ENCODE measurements around the gene NKIRAS1. TPM values are rescaled to one million over a fixed set of nuclear protein-coding genes. Genes with fewer than 3 reads are reported as not detected.

NKIRAS1 gene
- total RNA-seq, 2 experiments from 2014 or later, result 3.6 to 3.9 TPM

DNA sequence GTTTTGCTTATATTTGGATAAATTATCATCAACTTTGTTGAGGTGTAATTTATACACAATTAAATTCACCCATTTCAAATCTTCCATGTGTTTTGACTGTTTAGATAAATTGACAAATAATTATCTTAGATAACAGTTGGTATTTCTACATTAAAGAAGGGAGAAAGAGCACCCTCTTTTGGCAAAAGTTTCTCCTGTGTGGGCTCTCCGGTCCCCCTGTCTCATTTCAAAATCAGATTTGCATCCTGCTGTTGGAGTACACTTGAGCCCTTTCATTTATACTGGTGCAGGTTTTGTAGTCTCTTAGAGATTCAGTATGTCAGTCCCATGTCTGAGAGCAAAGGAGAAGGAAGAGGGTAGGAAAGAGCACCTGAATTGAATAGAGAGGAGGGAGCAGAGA, 49.4 kb downstream of the NKIRAS1 start:
- H3K4me3 Mint-ChIP-seq, result no peak overlapping the region
- peaks cover 21% of the 10 kb centered on the region for H3K4me1 Mint-ChIP-seq (ENCODE audit: low read depth)
- ChIA-PET CTCF (no interaction called here), POLR2A (no interaction called here)
- TF ChIP-seq, protein P1, sequence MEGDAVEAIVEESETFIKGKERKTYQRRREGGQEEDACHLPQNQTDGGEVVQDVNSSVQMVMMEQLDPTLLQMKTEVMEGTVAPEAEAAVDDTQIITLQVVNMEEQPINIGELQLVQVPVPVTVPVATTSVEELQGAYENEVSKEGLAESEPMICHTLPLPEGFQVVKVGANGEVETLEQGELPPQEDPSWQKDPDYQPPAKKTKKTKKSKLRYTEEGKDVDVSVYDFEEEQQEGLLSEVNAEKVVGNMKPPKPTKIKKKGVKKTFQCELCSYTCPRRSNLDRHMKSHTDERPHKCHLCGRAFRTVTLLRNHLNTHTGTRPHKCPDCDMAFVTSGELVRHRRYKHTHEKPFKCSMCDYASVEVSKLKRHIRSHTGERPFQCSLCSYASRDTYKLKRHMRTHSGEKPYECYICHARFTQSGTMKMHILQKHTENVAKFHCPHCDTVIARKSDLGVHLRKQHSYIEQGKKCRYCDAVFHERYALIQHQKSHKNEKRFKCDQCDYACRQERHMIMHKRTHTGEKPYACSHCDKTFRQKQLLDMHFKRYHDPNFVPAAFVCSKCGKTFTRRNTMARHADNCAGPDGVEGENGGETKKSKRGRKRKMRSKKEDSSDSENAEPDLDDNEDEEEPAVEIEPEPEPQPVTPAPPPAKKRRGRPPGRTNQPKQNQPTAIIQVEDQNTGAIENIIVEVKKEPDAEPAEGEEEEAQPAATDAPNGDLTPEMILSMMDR (IDR thresholded peaks at IDR 0.05), result no peak
- no peak for ATAC-seq
- intact Hi-C loops (cut with micrococcal nuclease), result no loop called here
- no peak for DNase-seq
- no peaks in the 10 kb centered on the region for H3K9me3 Mint-ChIP-seq
- H3K27me3 Mint-ChIP-seq, result no peaks in the 10 kb centered on the region
- H3K27ac Mint-ChIP-seq, result no peak overlapping the region
- H3K36me3 Mint-ChIP-seq (ENCODE audit: low read depth), result no peaks in the 10 kb centered on the region

DNA sequence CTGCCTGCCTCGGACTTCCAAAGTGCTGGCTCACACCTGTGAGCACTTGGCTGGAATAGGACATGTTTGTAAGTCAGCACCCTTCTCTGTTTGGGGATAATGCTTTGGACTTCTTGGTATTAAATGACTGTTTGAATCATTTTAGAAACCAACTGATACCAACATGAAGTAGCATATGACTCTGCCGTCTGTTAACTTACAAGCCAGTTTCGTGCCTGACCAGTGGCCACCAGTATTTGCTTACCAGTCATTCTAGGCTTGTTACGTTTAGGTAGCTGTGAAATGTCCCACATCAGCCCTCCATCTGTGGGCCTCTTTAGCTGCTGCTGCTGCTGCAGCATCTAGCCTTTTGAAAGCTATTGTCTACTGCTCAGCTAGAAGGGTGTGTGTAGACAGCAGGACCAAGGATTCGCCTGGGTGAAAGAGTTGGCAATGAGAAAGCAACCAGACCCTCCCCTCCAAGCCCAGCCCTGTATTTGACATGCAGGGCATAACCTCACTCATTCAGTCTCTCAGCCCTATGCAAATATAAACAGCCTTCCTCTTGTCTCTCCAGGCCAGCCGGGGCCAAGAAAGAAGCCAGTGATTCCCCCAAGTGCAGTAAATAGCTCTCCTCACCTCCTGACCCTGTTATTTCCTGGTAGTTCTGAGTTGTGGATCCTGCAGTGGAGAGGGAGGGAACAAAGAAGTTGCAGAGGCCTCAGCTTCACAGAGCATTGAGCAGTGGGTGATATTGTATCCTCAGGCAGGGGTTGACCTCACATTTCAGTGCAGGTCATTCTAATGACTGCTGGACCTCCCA, 51.0 kb downstream of the NKIRAS1 start:
- TF ChIP-seq, protein P1 (IDR thresholded peaks at IDR 0.05), result no peak
- ATAC-seq (no peak), DNase-seq (no peak)
- peaks cover 24% of the 10 kb centered on the region for H3K4me1 Mint-ChIP-seq (ENCODE audit: low read depth)
- CTCF ChIA-PET, result interaction anchor here (0.8 kb wide), 1 partner anchor 23 kb away, joined by 3 read pairs; no protein-coding TSS in a partner anchor
- no peaks in the 10 kb centered on the region for H3K9me3 Mint-ChIP-seq
- POLR2A ChIA-PET, result no interaction called here
- peaks cover 9% of the 10 kb centered on the region for H3K36me3 Mint-ChIP-seq (ENCODE audit: low read depth)
- H3K27ac Mint-ChIP-seq, result no peak overlapping the region
- no peaks in the 10 kb centered on the region for H3K27me3 Mint-ChIP-seq
- H3K4me3 Mint-ChIP-seq, result no peak overlapping the region
- intact Hi-C loops (cut with micrococcal nuclease), result no loop called here

DNA sequence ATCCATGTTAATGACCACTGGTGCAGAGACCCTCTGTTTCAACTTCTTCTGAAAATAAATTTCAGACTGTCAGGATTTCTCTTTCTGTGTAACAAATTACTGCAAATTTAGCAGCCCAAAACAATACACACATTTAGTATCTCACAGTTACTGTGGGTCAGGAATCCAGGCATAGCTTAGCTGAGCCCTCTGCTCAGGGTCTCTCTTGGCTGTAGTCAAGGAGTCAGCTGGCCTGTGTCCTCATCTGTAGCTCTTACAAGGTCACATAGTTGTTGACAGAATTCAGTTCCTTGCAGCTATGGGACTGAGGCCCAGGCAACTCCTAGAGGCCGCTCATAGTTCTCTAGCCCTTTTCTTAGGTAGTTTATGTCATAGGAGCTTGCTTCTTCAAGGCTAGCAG, 51.9 kb downstream of the NKIRAS1 start:
- Mint-ChIP-seq H3K4me3 (no peak overlapping the region), H3K4me1 (ENCODE audit: low read depth) (peaks cover 27% of the 10 kb centered on the region), H3K27ac (no peak overlapping the region), H3K36me3 (ENCODE audit: low read depth) (peaks cover 9% of the 10 kb centered on the region), H3K27me3 (no peaks in the 10 kb centered on the region), H3K9me3 (no peaks in the 10 kb centered on the region)
- TF ChIP-seq, protein P1 (IDR thresholded peaks at IDR 0.05), result no peak
- DNase-seq (no peak), ATAC-seq (no peak)
- CTCF ChIA-PET, result interaction anchor here (0.6 kb wide), 1 partner anchor 941 kb away, joined by 3 read pairs; no protein-coding TSS in a partner anchor
- intact Hi-C loops (cut with micrococcal nuclease), result no loop called here
- POLR2A ChIA-PET, result no interaction called here

DNA sequence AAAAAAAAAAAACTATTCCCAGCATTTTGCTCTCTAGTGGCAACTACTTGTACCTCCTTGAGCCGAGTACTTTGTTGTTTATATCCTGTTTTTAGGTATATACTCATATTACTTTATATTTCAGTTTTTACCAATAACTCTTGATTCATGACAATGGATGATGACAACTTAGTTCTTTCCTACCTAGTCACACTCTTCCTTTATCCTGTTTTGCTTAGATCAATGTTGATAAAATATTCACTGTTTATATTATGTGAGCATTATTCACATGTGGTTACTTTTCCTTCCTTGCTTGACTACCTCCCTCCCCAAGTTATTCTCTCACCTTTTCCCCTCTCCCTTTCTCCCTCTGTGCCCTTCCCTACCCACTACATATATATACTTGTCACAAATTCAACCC, 53.7 kb downstream of the NKIRAS1 start:
- ChIA-PET POLR2A (no interaction called here), CTCF (no interaction called here)
- ATAC-seq (no peak), DNase-seq (no peak)
- Mint-ChIP-seq H3K27ac (no peak overlapping the region), H3K27me3 (no peaks in the 10 kb centered on the region), H3K36me3 (ENCODE audit: low read depth) (peaks cover 9% of the 10 kb centered on the region), H3K4me1 (ENCODE audit: low read depth) (peaks cover 33% of the 10 kb centered on the region), H3K9me3 (no peaks in the 10 kb centered on the region), H3K4me3 (no peak overlapping the region)
- intact Hi-C loops (cut with micrococcal nuclease), result no loop called here
- TF ChIP-seq, protein P1 (IDR thresholded peaks at IDR 0.05), result no peak

DNA sequence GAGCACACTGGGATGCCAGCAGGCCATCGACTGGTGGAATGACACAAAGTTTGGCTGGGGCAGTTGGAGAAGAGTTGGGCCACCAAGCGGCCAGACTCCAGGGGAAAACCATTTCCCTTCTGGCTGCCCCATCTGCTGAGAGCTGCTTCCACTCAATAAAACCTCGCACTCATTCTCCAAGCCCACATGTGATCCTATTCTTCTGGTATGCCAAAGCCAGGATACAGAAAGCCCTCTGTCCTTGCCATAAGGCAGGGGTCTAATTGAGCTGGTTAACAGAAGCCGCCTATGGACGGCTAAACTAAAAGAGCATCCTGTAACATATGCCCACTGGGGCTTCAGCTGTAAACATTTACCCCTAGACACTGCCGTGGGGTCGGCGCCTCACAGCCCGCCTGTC, 55.1 kb downstream of the NKIRAS1 start:
- CTCF ChIA-PET, result interaction anchor here (1.5 kb wide), 1 partner anchor 28 kb away, joined by 3 read pairs; no protein-coding TSS in a partner anchor
- Mint-ChIP-seq H3K27me3 (no peaks in the 10 kb centered on the region), H3K9me3 (no peaks in the 10 kb centered on the region), H3K4me3 (no peak overlapping the region), H3K27ac (no peak overlapping the region), H3K4me1 (ENCODE audit: low read depth) (peaks cover 42% of the 10 kb centered on the region), H3K36me3 (ENCODE audit: low read depth) (peaks cover 10% of the 10 kb centered on the region)
- TF ChIP-seq, protein P1 (IDR thresholded peaks at IDR 0.05), result no peak
- ATAC-seq (no peak), DNase-seq (no peak)
- POLR2A ChIA-PET, result no interaction called here
- intact Hi-C loops (cut with micrococcal nuclease), result no loop called here
